NCI-H128 (cell line): Measurements from ENCODE around the gene TXNRD2.

Experiments used
- DNase-seq: peaks from one replicate; lab custom pipeline; 2025; ENCODE audit not compliant: unreplicated experiment; lab: John Stamatoyannopoulos, UW

TXNRD2 gene

DNA sequence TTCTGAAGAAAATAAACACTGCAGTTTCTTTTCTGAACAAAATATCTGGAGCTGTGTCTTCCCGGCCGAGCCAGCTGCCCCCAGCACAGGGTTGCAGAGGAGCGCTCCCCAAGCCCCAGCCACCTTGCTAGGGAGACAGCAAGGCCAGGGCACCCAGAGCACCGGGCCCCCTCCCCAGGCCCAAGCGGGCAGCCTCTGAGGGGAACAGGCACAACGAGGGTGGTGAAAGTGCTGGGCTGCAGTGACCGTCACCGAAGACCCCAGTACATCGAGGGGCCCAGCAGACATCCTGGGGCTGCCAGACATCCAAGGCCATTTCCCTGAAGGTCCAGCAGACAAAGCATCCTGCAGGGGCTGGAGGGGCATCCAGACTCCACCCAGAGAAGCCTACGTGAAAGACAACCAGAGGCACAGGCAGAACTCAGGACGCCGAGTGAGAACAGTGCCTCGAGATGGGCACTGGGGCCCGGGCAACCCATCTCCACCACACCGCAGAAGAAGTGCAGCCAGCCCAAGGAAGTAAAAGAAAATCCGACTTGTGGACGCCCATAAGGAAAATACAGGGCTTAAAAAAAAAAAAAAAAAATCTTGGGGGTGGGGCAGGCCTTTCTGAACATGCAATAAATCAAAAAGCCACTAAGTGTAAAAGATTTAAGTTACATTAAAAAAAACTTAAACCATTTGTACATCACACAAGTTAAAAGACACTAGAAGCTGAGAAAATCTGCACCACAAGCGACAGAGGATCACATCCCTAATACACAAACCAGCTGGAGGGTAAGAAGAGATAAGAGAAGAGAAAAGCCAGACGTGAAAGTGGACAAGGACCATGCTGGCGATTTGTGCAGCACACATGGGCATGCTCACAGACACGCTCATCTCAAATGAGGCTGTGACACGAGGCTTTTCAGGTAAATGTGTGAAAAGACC lies 36.0 kb downstream of the TXNRD2 start:
- no peak for DNase-seq

DNA sequence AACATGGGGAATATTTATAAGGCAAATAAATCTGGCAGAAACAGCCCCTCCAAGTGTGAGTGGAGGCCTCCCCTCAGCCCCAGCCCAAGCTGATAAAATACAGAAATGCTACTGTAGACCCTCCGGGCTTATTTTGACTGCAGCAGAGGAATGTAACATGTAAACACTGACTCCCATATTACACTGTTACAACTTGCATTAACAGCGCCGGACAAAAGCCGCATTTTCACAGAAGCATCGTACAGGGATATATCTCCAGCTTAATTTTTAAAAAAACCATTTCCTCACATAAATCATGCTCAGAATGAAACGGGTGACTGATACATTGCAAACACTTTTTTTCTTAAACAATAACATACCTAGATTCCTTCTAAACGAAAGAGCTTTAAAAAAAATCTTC lies 36.7 kb downstream of the TXNRD2 start:
- DNase-seq = no peak

- DNase-seq = no peak
Observed at GRCh38 chr22:19904174-19904856, 37.3 kb downstream of the TXNRD2 start.

DNA sequence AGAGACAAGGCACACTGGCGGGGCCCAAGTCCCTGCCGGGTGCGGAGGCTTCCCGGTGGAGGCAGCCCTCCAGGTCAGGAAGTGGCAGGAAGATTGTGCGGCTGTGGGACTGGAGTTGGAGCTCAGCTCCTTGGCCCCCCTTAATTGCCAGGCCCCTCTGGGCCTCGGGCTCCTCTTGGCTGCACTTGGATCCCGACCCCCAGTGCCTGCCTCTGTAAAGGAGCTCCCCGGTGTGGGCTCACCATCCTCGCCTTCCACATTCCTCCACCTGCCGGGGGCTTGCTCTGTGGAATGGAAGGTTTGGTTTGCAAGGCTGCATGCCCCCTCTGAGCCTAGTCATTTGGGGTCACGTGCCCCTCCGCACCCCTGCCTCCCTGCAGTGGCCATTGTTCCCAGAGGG lies 38.1 kb downstream of the TXNRD2 start:
- DNase-seq = no peak

DNA sequence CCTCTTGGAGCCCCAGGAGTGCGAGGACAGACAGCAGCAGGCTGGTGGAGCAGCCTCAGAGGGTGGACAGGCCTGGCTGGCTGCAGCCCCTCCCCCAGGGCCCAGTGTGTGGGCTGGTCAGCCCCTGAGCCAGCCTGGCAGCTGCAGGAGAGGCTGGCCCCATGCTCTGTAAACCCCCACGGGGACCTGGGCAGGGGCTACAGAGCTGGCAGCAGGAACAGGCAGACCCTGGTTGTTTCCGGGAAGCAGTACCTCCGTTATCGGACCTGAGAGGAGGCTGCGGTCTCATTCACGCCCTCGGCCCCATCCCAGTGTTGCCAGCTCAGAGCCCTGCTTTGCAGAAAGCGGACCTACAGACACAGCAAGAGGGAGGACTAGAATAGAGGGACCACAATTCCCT lies 38.6 kb downstream of the TXNRD2 start:
- DNase-seq = no peak

GRCh38 chr22:19902245-19902715 lies 39.3 kb downstream of the TXNRD2 start:
- DNase-seq = no peak

DNA sequence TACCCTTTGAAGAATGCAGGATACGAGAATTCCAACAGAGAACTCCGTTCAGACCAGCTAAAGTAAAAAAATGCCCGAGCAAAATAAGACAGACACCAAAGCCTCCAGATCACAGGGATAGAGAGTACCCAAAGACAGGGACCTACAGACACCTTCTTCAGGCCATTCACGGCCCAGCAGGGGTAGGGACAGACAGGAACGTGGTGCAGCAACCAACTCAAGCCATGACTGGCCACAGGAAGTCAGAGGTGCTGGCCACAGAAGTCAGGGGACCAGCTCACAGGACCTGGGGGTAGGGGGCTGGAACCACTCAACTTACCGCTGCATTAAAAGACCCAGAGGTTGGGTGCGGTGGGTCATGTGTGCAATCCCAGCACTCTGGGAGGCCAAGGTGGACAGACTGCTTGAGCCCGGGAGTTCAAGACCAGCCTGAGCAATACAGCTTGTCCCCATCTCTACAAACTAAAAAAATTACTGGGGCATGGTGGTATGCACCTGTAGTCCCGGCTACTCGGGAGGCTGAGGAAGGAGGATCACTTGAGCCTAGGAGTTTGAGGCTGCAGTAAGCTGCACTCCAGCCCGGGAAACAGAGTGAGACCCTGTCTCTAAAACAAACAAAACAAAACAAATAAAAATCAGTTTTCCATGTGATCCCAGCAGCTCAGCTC lies 39.9 kb downstream of the TXNRD2 start:
- DNase-seq = no peak

DNA sequence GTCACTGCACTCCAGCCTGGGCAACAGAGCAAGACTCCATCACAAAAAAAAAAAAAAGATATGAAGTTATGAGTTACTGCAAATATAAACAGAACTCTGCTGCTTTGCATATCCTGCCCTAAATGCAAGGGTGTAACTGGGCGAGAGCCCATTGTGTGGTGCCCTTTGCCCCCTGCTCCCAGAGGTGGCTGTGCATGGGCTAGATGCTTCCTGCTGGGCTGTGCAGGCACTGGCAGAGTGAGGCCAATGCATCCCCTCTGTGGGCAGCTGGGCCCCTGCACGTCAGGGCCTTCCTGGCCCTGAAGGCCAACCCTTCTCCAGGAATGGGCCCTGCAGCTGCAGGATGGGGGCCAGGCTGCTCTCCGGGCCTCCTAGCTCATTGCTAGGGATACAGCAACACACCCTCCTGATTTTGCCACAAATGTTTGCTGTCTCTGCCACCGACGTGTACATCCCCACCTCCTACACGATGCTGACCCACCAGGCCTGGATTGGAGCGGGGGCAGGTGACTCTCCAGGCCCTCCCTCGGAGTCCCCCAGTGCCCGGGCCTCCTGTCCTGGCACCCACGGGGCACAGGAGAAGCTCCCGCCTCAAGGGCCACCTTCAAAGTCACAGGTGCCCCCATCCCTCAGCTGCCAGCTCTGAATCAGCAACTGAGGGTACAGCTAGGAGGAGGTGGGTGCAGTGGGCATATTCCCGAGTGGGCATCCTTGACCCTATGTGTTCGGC lies 40.7 kb downstream of the TXNRD2 start:
- no peak for DNase-seq

DNA sequence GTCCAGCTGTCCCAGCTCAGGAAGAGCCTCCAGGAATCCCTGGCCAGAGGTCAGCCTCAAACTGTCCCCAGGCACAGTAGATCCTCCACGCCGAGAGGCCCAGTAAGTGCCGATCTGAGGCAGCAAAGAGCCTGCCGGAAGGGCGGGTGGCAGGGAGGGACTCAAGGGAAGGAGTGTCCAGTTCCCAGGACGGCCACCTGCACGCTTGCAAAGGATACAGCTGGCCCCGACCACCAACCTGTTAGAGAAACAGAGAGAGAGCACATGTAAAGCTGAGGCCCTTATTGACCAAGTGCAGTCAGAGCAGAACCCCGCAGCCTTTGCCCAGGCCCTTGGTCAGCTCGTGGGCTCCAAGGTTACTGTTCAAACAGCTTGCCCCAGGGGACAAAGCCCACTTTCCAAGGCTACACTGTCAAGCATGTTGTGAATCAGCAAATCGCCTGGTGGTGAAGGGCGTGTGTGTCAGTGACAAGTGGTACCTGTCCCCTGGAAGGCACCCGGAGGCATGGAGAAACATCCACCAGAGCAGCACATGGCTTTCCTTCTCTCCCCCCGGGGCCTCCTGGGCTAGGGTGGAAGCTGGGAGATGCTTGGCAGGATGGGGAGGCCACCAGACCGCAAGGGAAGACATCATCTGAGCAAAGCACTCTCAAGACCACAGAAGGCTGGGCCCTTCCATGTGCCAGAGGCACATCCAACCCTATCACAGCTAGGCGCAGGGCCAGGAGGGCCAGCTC lies 42.6 kb downstream of the TXNRD2 start:
- no peak for DNase-seq

DNA sequence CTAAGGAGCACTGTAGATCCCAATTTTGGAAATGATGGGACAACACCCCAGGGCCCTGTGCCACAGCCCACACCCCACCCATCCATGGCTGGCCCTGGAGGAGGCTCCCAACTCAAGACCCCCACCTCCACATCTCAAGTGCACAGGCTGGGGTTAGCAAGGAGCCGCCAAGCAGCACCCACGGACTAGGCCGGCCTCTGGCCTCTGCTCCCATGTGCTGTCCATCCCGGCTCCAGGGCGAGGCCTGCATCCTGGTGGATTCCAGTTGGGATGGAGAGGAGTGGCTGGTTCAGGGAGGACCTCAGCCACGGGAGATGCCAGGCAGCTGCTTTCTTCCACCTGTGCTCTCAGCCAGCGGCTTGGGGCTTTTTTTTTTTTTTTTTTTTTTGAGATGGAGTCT lies 43.5 kb downstream of the TXNRD2 start:
- DNase-seq = no peak

DNA sequence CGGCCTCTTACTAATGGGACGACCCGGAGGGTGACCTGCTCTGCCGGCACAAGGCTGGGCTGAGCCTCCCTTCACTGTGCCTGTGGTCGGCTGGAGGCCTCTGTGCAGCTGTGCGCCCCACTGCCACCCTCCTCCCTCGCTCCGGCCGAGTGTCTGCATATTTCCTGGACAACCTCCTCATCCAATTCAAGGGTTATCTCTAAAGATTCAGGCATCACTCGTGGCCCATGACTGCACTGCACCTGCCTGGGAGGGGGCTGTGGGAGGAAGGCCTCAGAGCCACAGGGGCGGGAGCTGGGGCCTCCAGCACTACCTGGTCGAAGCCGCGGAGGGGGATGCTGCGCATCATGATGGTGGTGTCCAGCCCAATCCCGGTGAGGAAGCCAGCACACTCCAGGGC lies 43.9 kb downstream of the TXNRD2 start:
- DNase-seq = no peak

DNA sequence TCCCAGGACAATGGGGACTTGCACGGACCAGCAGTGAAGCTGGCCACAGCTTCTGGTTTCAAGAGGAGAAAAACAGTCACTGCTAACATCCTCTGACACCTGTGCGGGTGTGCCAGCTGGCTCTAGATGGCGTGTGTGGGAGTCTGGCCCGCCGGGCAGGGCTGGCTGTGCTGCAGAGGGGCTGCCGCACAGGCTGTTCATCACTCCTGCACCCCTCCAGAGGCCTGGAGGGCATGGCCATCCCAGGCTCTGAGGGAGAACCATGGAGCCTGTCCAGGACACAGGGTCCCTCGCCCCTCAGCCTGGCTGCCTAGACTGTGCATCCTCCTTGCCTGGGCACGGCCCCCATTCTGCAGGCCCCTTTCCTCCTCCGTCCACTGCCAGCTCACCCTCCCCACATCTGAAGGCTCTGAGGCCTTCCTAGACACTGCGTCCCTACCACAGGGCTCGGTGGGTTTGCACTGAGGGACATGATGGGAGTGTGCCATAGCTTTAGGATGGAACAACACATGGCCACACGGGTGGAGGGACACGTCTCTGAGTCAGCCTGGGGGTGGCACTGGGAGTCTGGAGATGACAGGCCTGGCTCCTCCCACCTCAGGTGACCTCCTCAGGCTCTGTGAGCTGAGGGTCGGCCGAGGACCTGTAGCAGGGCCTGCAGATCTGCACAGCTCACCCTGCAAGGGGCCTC lies 44.8 kb downstream of the TXNRD2 start:
- no peak for DNase-seq

DNA sequence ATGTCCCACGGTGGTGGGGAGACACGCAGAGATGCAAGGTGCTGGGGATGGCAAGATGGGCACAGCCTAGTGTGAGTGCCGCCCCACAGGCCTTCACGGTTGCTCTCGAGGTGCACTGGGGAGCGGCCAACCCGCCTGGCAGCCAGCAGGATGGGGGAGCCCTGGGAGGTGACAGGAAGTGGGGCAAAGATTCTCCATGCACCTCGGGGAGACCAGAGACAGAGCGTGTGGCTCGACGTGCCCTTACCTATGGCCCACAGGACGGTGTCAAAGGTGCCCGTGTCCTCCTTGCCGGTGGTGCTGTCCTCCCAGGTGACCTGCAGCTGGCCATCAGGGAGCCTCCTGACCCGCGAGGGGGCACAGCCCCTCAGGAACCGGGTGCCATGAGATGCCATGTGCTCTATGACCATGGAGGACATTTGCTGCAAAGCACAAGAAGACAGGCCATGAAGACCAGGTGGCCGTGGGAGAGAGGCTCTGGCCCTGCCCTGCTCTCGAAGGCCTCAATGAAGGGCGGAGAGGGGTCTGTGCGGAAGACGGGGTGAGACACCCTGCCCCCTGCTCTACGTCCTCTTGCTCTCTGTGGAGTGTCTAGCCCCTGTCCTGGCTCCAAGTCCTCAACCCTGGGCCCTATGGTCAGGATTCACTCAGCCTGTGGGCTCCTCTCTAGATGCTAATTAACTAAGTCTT lies 46.3 kb downstream of the TXNRD2 start:
- no peak for DNase-seq

DNA sequence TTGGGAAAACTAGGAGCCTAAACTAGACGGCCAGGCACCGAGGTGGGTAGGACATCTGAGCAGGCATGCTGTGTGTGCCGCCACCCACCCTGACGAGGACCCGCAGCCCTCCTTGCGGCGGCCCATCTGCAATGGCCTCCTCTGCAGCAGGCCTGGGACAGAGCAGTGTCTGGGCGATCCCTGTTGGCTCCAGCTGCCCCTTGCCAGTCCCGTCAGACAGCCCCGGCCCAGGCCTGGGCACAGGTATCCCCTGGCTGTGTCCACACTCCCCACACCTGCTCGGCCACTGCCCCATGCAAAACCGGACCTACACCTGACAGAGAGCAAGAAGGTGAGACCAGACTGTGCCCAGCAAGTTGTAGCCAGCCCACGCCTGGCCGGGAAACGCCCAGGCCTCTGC lies 48.3 kb downstream of the TXNRD2 start:
- DNase-seq = no peak

DNA sequence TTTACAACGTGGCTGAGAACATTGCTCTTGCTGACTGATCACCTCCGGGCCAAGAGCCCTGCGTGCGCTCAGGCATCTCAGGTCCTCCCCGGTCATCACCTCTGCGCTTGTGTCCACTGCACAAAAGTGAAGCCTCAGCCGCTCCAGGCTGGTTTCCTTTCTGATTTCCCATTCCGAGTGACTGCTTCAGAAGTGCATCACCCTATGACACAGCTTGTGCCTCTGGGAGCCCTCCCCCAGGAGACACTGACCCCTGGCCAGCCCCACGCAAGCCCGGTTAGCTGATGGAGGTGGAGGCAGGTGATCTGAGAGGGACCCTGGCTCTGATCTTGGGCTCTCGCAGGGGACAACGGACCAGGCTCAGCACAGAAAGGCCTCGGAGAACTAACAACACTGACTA lies 48.7 kb downstream of the TXNRD2 start:
- no peak for DNase-seq

GRCh38 chr22:19892257-19892879 lies 49.2 kb downstream of the TXNRD2 start:
- no peak for DNase-seq

GRCh38 chr22:19891317-19892256 lies 50.0 kb downstream of the TXNRD2 start:
- DNase-seq = no peak
